ENCODE measurements around the gene GABRR2. TPM values are rescaled to one million over a fixed set of nuclear protein-coding genes. Genes with fewer than 3 reads are reported as not detected.

Gene GABRR2
- polyA plus RNA-seq, 1 donor, result 0.55 TPM

DNA sequence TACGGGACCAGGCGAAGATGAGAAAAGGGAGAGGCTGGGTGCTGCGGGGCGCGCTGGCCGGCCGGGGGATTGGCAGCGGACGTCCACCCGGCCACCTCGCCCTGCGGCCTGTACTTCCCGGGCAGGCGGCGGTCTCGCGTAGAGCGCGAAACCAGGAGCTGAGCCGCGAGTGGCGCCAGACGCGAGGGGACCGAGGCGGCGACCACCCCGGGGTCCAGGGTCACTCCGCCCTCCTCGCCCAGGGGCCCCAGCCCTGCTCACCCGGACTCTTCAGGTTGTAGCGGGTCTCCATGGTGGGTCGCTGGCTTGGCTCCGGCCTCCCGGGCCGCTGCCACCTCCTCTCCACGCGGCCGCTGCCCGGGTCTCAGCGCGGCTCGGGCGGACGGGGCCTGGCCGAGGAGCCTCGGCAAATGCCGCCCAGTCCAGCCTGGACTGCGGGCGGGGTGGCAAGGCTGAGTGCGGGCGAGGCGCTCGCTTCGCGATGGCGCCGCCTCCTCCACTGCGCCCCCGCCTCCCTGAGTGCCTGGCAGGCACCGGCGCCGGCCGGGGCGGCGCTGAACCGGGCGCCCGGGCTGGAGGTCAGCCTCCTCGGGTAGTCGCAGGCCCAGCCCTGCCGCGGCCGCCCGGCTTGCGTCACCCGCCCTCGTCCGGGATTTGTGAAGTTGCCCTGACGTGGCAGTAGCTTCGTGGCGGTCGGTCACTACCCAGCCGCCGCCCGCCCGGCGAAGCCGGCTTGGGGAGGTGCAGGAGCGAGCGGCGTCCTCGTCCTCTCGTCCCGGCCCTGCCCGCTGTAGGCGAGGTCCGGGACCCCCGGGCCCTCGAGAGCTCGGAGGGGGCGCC is 37.4 kb upstream of the GABRR2 start, which contains the start of gene UBE2J1:
UBE2J1 (minus strand) TSS at position 445 of the 840 bp plus-strand sequence; CDS start at position 292, 153 bp downstream.
- H3K4me1 ChIP-seq (ENCODE audit: control insufficient read depth, insufficient read depth, low read length), result peaks cover 18% of the 10 kb centered on the region
- no peaks in the 10 kb centered on the region for H3K9me3 ChIP-seq (ENCODE audit: control insufficient read depth, low read depth, low read length)
- no peaks in the 10 kb centered on the region for H3K27me3 ChIP-seq (ENCODE audit: control insufficient read depth, insufficient read depth, low read length)
- H3K36me3 ChIP-seq (ENCODE audit: control insufficient read depth, insufficient read depth, low read length), result no peaks in the 10 kb centered on the region
- H3K4me3 ChIP-seq (ENCODE audit: low read length), result peak within 1 kb of the TSS; percentile 69
- peak within 1 kb of the TSS; percentile 86 for H3K27ac ChIP-seq (ENCODE audit: low read length)
- WGBS (ENCODE audit: insufficient coverage, low lambda C conversion rate), result no CpG with 5 or more reads among the region's 102 CpGs
- peak; percentile 90 to 95 for DNase-seq

DNA sequence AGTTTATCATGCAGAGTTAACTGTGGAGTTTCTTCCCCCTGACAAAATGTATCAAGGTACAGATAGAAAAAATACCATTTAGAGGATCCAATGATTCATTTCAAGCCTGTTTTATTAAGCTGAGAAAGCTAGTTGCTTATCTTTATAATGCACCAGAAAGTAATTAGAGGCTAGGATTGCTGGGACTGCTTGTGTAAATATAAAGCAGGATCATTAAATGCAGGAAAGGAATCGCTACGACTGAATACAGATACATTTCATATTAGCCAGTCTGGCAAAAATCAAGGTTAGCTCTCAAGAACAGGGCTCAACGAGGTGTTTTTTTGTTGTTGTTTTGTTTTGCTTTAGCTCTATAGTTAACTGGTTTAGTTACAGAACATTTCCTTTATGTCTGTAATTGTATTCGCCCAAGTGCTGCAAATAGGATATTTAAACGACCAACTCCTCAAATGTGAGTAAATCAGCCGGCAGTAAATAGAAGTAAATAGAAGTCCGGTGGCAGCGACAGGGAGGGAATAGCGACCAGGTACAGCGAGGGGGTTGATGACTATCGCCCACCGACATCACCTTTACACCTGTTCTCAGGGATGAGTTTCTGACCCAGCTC is 36.7 kb upstream of the GABRR2 start:
- no CpG with 5 or more reads among the region's 12 CpGs for WGBS (ENCODE audit: insufficient coverage, low lambda C conversion rate)
- H3K9me3 ChIP-seq (ENCODE audit: control insufficient read depth, low read depth, low read length), result no peaks in the 10 kb centered on the region
- no peaks in the 10 kb centered on the region for H3K27me3 ChIP-seq (ENCODE audit: control insufficient read depth, insufficient read depth, low read length)
- H3K27ac ChIP-seq (ENCODE audit: low read length), result peak overlapping the region; percentile 86
- peak; percentile 28 to 71 for DNase-seq
- no peaks in the 10 kb centered on the region for H3K36me3 ChIP-seq (ENCODE audit: control insufficient read depth, insufficient read depth, low read length)
- peaks cover 18% of the 10 kb centered on the region for H3K4me1 ChIP-seq (ENCODE audit: control insufficient read depth, insufficient read depth, low read length)
- H3K4me3 ChIP-seq (ENCODE audit: low read length), result peak overlapping the region; percentile 69

- H3K27ac ChIP-seq (ENCODE audit: low read length), result peak overlapping the region; percentile 30
- H3K36me3 ChIP-seq (ENCODE audit: control insufficient read depth, insufficient read depth, low read length), result no peaks in the 10 kb centered on the region
- H3K4me1 ChIP-seq (ENCODE audit: control insufficient read depth, insufficient read depth, low read length), result peaks cover 18% of the 10 kb centered on the region
- H3K4me3 ChIP-seq (ENCODE audit: low read length), result no peak overlapping the region
- no peaks in the 10 kb centered on the region for H3K9me3 ChIP-seq (ENCODE audit: control insufficient read depth, low read depth, low read length)
- WGBS (ENCODE audit: insufficient coverage, low lambda C conversion rate), result 76% methylated on average over 2 of the region's 4 CpGs
- no peaks in the 10 kb centered on the region for H3K27me3 ChIP-seq (ENCODE audit: control insufficient read depth, insufficient read depth, low read length)
- DNase-seq, result peak in 1 of 2 donors; percentile 60
These were observed 35.3 kb upstream of the GABRR2 start for GRCh38 chr6:89350281-89350966.

- no peak for DNase-seq
- Histone ChIP-seq H3K4me1 (ENCODE audit: control insufficient read depth, insufficient read depth, low read length) (peaks cover 17% of the 10 kb centered on the region), H3K27me3 (ENCODE audit: control insufficient read depth, insufficient read depth, low read length) (no peaks in the 10 kb centered on the region), H3K4me3 (ENCODE audit: low read length) (no peak overlapping the region), H3K9me3 (ENCODE audit: control insufficient read depth, low read depth, low read length) (no peaks in the 10 kb centered on the region), H3K27ac (ENCODE audit: low read length) (no peak overlapping the region), H3K36me3 (ENCODE audit: control insufficient read depth, insufficient read depth, low read length) (no peaks in the 10 kb centered on the region)
- WGBS (ENCODE audit: insufficient coverage, low lambda C conversion rate), result no CpG with 5 or more reads among the region's 1 CpG
These were observed 33.3 kb upstream of the GABRR2 start for GRCh38 chr6:89348372-89348771.

- peak in 1 of 2 donors; percentile 21 for DNase-seq
- no CpG with 5 or more reads among the region's 2 CpGs for WGBS (ENCODE audit: insufficient coverage, low lambda C conversion rate)
- H3K27me3 ChIP-seq (ENCODE audit: control insufficient read depth, insufficient read depth, low read length), result no peaks in the 10 kb centered on the region
- H3K9me3 ChIP-seq (ENCODE audit: control insufficient read depth, low read depth, low read length), result no peaks in the 10 kb centered on the region
- no peaks in the 10 kb centered on the region for H3K36me3 ChIP-seq (ENCODE audit: control insufficient read depth, insufficient read depth, low read length)
- H3K27ac ChIP-seq (ENCODE audit: low read length), result no peak overlapping the region
- H3K4me1 ChIP-seq (ENCODE audit: control insufficient read depth, insufficient read depth, low read length), result peaks cover 14% of the 10 kb centered on the region
- no peak overlapping the region for H3K4me3 ChIP-seq (ENCODE audit: low read length)
These were observed 32.7 kb upstream of the GABRR2 start for GRCh38 chr6:89347825-89348224.

DNA sequence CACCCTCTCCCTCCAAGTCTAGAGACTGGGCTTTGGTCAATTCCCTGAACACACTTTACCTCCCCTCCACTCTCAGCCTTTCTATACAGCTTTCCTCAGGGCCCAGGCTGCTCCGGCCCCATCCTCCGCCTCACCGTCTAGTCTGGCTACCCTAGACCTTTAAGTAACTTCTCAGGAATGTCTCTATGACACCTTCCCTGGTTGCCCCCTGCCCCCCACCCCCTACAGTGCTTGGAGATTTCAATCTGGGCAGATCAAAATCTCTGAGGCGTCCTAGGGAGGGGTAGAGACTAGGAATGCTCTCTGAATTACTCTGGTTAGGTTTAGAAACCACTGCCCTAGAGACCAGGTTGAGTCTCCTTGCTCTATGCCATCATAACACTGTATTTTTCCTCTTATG is 31.3 kb upstream of the GABRR2 start:
- Histone ChIP-seq H3K27me3 (ENCODE audit: control insufficient read depth, insufficient read depth, low read length) (no peaks in the 10 kb centered on the region), H3K27ac (ENCODE audit: low read length) (no peak overlapping the region), H3K4me3 (ENCODE audit: low read length) (no peak overlapping the region), H3K4me1 (ENCODE audit: control insufficient read depth, insufficient read depth, low read length) (peaks cover 14% of the 10 kb centered on the region), H3K9me3 (ENCODE audit: control insufficient read depth, low read depth, low read length) (no peaks in the 10 kb centered on the region), H3K36me3 (ENCODE audit: control insufficient read depth, insufficient read depth, low read length) (peaks cover 7% of the 10 kb centered on the region)
- no CpG with 5 or more reads among the region's 4 CpGs for WGBS (ENCODE audit: insufficient coverage, low lambda C conversion rate)
- no peak for DNase-seq

GRCh38 chr6:89339565-89339964 is 24.5 kb upstream of the GABRR2 start:
- Histone ChIP-seq H3K27ac (ENCODE audit: low read length) (no peak overlapping the region), H3K9me3 (ENCODE audit: control insufficient read depth, low read depth, low read length) (no peaks in the 10 kb centered on the region), H3K4me1 (ENCODE audit: control insufficient read depth, insufficient read depth, low read length) (no peaks in the 10 kb centered on the region), H3K36me3 (ENCODE audit: control insufficient read depth, insufficient read depth, low read length) (peaks cover 51% of the 10 kb centered on the region), H3K4me3 (ENCODE audit: low read length) (no peak overlapping the region), H3K27me3 (ENCODE audit: control insufficient read depth, insufficient read depth, low read length) (no peaks in the 10 kb centered on the region)
- no peak for DNase-seq
- 100% methylated on average over 2 of the region's 2 CpGs for WGBS (ENCODE audit: insufficient coverage, low lambda C conversion rate)

DNA sequence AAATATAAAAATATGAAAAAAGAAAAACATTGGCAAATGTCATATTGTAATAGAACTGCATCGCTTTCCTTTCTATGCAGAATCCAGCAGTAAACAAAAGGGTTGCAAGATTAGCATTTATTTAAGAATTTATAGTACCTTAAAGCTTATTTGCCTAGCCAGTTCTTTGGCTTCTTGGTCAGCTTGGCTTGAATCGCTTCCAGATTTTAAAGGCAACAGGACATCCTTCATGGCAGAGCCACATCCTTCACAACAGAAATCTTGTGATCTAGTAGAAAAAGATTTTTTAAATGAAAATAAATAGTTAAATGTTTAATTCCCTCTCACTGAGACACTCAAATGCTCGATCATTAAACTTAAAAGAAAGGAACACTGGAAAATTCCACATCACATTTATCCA is 20.1 kb upstream of the GABRR2 start:
- H3K27me3 ChIP-seq (ENCODE audit: control insufficient read depth, insufficient read depth, low read length), result no peaks in the 10 kb centered on the region
- peaks cover 61% of the 10 kb centered on the region for H3K36me3 ChIP-seq (ENCODE audit: control insufficient read depth, insufficient read depth, low read length)
- no peak for DNase-seq
- no peak overlapping the region for H3K4me3 ChIP-seq (ENCODE audit: low read length)
- no peak overlapping the region for H3K27ac ChIP-seq (ENCODE audit: low read length)
- H3K9me3 ChIP-seq (ENCODE audit: control insufficient read depth, low read depth, low read length), result no peaks in the 10 kb centered on the region
- 100% methylated on average over 2 of the region's 3 CpGs for WGBS (ENCODE audit: insufficient coverage, low lambda C conversion rate)
- no peaks in the 10 kb centered on the region for H3K4me1 ChIP-seq (ENCODE audit: control insufficient read depth, insufficient read depth, low read length)

- WGBS (ENCODE audit: insufficient coverage, low lambda C conversion rate), result 100% methylated on average over 1 of the region's 1 CpG
- Histone ChIP-seq H3K27ac (ENCODE audit: low read length) (no peak overlapping the region), H3K9me3 (ENCODE audit: control insufficient read depth, low read depth, low read length) (no peaks in the 10 kb centered on the region), H3K4me3 (ENCODE audit: low read length) (no peak overlapping the region), H3K27me3 (ENCODE audit: control insufficient read depth, insufficient read depth, low read length) (no peaks in the 10 kb centered on the region), H3K4me1 (ENCODE audit: control insufficient read depth, insufficient read depth, low read length) (no peaks in the 10 kb centered on the region), H3K36me3 (ENCODE audit: control insufficient read depth, insufficient read depth, low read length) (peaks cover 59% of the 10 kb centered on the region)
- DNase-seq, result no peak
These were observed 15.8 kb upstream of the GABRR2 start for GRCh38 chr6:89330910-89331309.

- H3K9me3 ChIP-seq (ENCODE audit: control insufficient read depth, low read depth, low read length), result no peaks in the 10 kb centered on the region
- no peak for DNase-seq
- 100% methylated on average over 1 of the region's 1 CpG for WGBS (ENCODE audit: insufficient coverage, low lambda C conversion rate)
- no peaks in the 10 kb centered on the region for H3K4me1 ChIP-seq (ENCODE audit: control insufficient read depth, insufficient read depth, low read length)
- H3K27ac ChIP-seq (ENCODE audit: low read length), result no peak overlapping the region
- H3K4me3 ChIP-seq (ENCODE audit: low read length), result no peak overlapping the region
- H3K27me3 ChIP-seq (ENCODE audit: control insufficient read depth, insufficient read depth, low read length), result no peaks in the 10 kb centered on the region
- peaks cover 51% of the 10 kb centered on the region for H3K36me3 ChIP-seq (ENCODE audit: control insufficient read depth, insufficient read depth, low read length)
These were observed 13.9 kb upstream of the GABRR2 start for GRCh38 chr6:89328976-89329375.

All from large intestine (tissue), 3 donors.